ENCODE measurements around the gene CAV1.

Gene CAV1

DNA sequence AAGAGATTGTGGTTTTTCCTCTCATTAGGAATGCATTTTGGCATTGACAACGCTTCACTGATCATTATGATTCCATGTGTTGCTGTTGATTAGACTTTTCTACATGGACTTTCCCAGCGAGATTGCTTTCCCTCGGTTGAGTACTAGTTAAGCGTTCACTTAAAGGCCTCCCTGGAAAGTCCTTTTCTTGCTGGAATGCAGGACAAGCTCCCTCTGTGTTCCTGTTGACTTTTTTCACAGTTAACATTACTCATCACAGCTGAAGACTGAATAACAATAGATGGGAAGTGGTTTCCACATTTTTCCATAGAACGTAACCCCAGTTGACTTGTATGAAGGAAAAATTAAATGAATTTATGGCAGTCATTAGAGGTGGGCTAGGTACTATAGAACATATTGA is 2.6 kb upstream of the CAV1 start:
- Histone ChIP-seq H3K4me1 (ENCODE audit: control insufficient read depth, insufficient read depth, low read depth, low read length) (peaks cover 8% of the 10 kb centered on the region), H3K4me3 (ENCODE audit: insufficient read depth in 1 of 2, low read depth in 1 of 2, low read length in 2 of 2) (no peak overlapping the region), H3K4ac (ENCODE audit: low read depth in 1 of 2, low read length in 2 of 2) (no peak overlapping the region), H4K91ac (ENCODE audit: low read length) (no peak overlapping the region), H3K27ac (ENCODE audit: low read length, poor library complexity, severe bottlenecking) (peak overlapping the region; percentile 96), H3K36me3 (ENCODE audit: control insufficient read depth in 1 of 2, insufficient read depth in 2 of 2, low read depth in 1 of 2, low read length in 2 of 2) (peaks cover 0 to 9% of the 10 kb centered on the region in 2 experiments), H3K18ac (ENCODE audit: low read depth in 1 of 2, low read length in 2 of 2) (peak overlapping the region in 1 of 2 experiments; percentile 59), H2BK120ac (ENCODE audit: low read depth, low read length) (no peak overlapping the region), H3K79me1 (replicated peaks; ENCODE audit: low read length, poor library complexity, severe bottlenecking) (no peaks in the 10 kb centered on the region), H4K8ac (ENCODE audit: low read length) (no peak overlapping the region), H2BK15ac (ENCODE audit: low read depth, poor library complexity, severe bottlenecking) (no peak overlapping the region), H3K4me2 (ENCODE audit: low read length, poor library complexity, severe bottlenecking) (no peak overlapping the region), H3K23ac (ENCODE audit: low read length in 2 of 2) (no peak overlapping the region), H3K9ac (ENCODE audit: low read length) (peak overlapping the region; percentile 39), H2AK5ac (ENCODE audit: low read length, severe bottlenecking) (no peak overlapping the region), H3K27me3 (ENCODE audit: control insufficient read depth in 1 of 2, insufficient read depth in 1 of 2, low read length in 2 of 2) (no peaks in the 10 kb centered on the region), H2BK12ac (ENCODE audit: low read length in 2 of 2) (no peak overlapping the region), H3K14ac (ENCODE audit: low read length in 2 of 2) (no peak overlapping the region), H3K9me3 (ENCODE audit: control insufficient read depth, low read length) (no peaks in the 10 kb centered on the region), H2BK5ac (ENCODE audit: low read depth, low read length, poor library complexity, severe bottlenecking) (no peak overlapping the region), H2AFZ (ENCODE audit: low read depth, low read length) (no peak overlapping the region)
- 8% methylated on average over 5 of the region's 5 CpGs for whole genome bisulfite sequencing
- DNase-seq, result peak; percentile 79

DNA sequence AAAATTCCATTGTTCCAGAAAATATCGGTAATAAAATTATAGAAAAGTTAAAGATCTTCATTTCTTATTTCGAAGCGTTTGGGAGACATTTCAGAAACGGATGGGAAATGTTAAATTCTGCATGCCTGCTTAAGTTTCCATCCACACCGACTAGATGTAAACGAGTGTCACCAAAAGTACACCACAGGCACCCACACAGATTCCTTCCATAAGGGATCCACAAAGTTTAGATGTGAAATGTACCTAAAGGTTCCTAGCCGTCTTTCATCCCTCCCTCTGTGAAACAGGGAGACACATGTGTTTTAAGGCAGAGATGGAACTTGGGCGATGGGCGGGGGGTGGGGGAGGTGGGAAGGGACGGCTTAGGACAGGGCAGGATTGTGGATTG is 621 bp upstream of the CAV1 start:
- Histone ChIP-seq H3K23ac (ENCODE audit: low read length in 2 of 2) (no peak overlapping the region), H3K4me1 (ENCODE audit: control insufficient read depth, insufficient read depth, low read depth, low read length) (peaks cover 8% of the 10 kb centered on the region), H3K9me3 (ENCODE audit: control insufficient read depth, low read length) (no peaks in the 10 kb centered on the region), H3K4ac (ENCODE audit: low read depth in 1 of 2, low read length in 2 of 2) (no peak overlapping the region), H2BK5ac (ENCODE audit: low read depth, low read length, poor library complexity, severe bottlenecking) (no peak overlapping the region), H3K14ac (ENCODE audit: low read length in 2 of 2) (no peak overlapping the region), H2BK12ac (ENCODE audit: low read length in 2 of 2) (peak overlapping the region in 1 of 2 experiments; percentile 90), H4K8ac (ENCODE audit: low read length) (no peak overlapping the region), H2BK120ac (ENCODE audit: low read depth, low read length) (no peak overlapping the region), H3K18ac (ENCODE audit: low read depth in 1 of 2, low read length in 2 of 2) (no peak overlapping the region), H4K91ac (ENCODE audit: low read length) (no peak overlapping the region), H3K27me3 (ENCODE audit: control insufficient read depth in 1 of 2, insufficient read depth in 1 of 2, low read length in 2 of 2) (no peaks in the 10 kb centered on the region), H2AK5ac (ENCODE audit: low read length, severe bottlenecking) (no peak overlapping the region), H3K9ac (ENCODE audit: low read length) (peak overlapping the region; percentile 90), H3K36me3 (ENCODE audit: control insufficient read depth in 1 of 2, insufficient read depth in 2 of 2, low read depth in 1 of 2, low read length in 2 of 2) (peaks cover 0 to 24% of the 10 kb centered on the region in 2 experiments), H3K27ac (ENCODE audit: low read length, poor library complexity, severe bottlenecking) (peak overlapping the region; percentile 77), H2BK15ac (ENCODE audit: low read depth, poor library complexity, severe bottlenecking) (no peak overlapping the region), H3K79me1 (replicated peaks; ENCODE audit: low read length, poor library complexity, severe bottlenecking) (no peaks in the 10 kb centered on the region), H3K4me3 (ENCODE audit: insufficient read depth in 1 of 2, low read depth in 1 of 2, low read length in 2 of 2) (peak overlapping the region in 1 of 2 experiments; percentile 66), H2AFZ (ENCODE audit: low read depth, low read length) (no peak overlapping the region), H3K4me2 (ENCODE audit: low read length, poor library complexity, severe bottlenecking) (no peak overlapping the region)
- DNase-seq, result no peak
- 7% methylated on average over 3 of the region's 10 CpGs for WGBS

DNA sequence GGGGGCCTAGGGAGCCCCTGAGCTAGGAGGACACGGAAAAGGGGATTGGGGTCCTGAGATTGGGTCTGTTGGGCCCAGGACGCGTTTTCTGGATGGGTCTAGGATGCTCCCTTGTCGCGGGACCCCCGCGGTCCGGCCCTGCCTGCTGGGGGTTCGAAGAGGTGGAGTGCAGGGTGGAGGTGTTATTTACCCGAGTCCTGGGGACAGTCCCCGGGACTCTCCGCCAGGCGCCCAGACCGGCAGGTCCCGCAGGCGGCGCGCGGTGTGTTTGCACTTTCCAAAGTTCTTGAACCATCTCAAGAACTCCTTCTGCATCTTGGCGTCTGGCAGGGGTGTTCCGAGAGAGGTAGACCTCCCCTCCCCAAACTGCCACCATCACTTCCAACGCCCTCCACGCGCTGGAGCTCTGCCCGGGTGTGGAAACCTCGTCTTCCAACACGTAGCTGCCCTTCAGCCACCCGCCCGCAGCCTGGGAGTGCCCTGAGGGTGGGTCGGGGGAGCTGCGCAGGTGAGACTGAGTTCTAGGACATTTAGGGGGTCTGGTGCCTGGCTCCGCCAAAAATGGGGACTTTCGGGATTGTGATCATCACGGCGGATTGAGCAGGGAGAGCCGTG is 569 bp downstream of the CAV1 start:
- H3K27me3 ChIP-seq (ENCODE audit: control insufficient read depth in 1 of 2, insufficient read depth in 1 of 2, low read length in 2 of 2), result no peaks in the 10 kb centered on the region
- peak overlapping the region; percentile 99 for H3K9ac ChIP-seq (ENCODE audit: low read length)
- H2BK12ac ChIP-seq (ENCODE audit: low read length in 2 of 2), result peak overlapping the region; percentile 91 to 94
- H3K79me1 ChIP-seq (replicated peaks; ENCODE audit: low read length, poor library complexity, severe bottlenecking), result no peaks in the 10 kb centered on the region
- peak overlapping the region; percentile 81 to 98 for H3K4me3 ChIP-seq (ENCODE audit: insufficient read depth in 1 of 2, low read depth in 1 of 2, low read length in 2 of 2)
- peak overlapping the region; percentile 93 for H2AFZ ChIP-seq (ENCODE audit: low read depth, low read length)
- H2BK120ac ChIP-seq (ENCODE audit: low read depth, low read length), result peak overlapping the region; percentile 96
- peak overlapping the region; percentile 96 for H4K91ac ChIP-seq (ENCODE audit: low read length)
- peak overlapping the region; percentile 51 to 98 for H3K23ac ChIP-seq (ENCODE audit: low read length in 2 of 2)
- H4K8ac ChIP-seq (ENCODE audit: low read length), result peak overlapping the region; percentile 90
- WGBS, result under 1% methylated on average over 31 of the region's 36 CpGs
- H3K18ac ChIP-seq (ENCODE audit: low read depth in 1 of 2, low read length in 2 of 2), result peak overlapping the region; percentile 91 to 97
- H2BK15ac ChIP-seq (ENCODE audit: low read depth, poor library complexity, severe bottlenecking), result peak overlapping the region; percentile 96
- H2BK5ac ChIP-seq (ENCODE audit: low read depth, low read length, poor library complexity, severe bottlenecking), result peak overlapping the region; percentile 80
- H3K36me3 ChIP-seq (ENCODE audit: control insufficient read depth in 1 of 2, insufficient read depth in 2 of 2, low read depth in 1 of 2, low read length in 2 of 2), result peaks cover 0 to 36% of the 10 kb centered on the region in 2 experiments
- peak overlapping the region; percentile 21 for H2AK5ac ChIP-seq (ENCODE audit: low read length, severe bottlenecking)
- no peaks in the 10 kb centered on the region for H3K9me3 ChIP-seq (ENCODE audit: control insufficient read depth, low read length)
- H3K27ac ChIP-seq (ENCODE audit: low read length, poor library complexity, severe bottlenecking), result peak overlapping the region; percentile 96
- peak overlapping the region; percentile 83 for H3K4me2 ChIP-seq (ENCODE audit: low read length, poor library complexity, severe bottlenecking)
- H3K4me1 ChIP-seq (ENCODE audit: control insufficient read depth, insufficient read depth, low read depth, low read length), result peaks cover 8% of the 10 kb centered on the region
- peak overlapping the region; percentile 19 to 88 for H3K14ac ChIP-seq (ENCODE audit: low read length in 2 of 2)
- DNase-seq, result peak; percentile 41
- peak overlapping the region; percentile 89 to 96 for H3K4ac ChIP-seq (ENCODE audit: low read depth in 1 of 2, low read length in 2 of 2)

DNA sequence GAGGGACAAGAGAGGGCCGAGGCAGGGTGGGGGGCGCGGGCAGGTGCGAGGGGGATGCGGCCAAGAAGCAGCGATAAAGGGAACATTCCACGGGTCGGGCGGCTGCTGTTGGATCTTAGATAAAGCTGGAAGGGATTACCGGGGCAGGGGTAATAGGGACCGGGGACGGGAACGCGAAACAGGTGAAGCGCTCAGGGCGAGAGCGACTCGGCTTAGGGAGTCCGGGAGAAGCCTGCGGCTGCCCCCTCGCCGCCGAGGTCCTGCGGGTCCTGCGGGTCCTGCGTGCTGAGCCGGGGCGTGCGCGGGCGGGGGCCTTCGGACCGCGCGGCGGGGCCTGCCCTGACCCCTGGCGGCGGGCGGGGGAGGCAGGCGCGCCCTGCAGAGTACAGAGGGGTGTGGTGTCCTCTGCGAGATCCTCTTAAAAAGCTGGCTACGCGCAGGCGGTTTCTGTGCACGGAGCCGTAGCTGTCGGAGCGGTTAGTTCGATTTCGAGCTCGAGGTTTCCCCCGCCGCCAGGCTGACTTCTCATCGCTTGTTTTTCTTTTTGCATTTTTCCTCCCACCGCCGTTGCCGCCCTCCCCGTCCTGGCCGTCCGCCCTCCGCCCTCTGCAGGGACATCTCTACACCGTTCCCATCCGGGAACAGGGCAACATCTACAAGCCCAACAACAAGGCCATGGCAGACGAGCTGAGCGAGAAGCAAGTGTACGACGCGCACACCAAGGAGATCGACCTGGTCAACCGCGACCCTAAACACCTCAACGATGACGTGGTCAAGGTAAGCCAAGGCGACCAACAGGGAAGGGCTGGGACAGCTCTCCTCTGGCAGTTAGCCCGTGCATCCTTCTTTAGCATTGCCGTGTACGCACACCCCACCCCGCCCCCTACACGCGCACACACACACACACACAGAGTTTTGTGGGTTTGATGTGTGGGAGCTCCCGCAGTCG is 1.4 kb downstream of the CAV1 start:
- Histone ChIP-seq H2BK15ac (ENCODE audit: low read depth, poor library complexity, severe bottlenecking) (peak overlapping the region; percentile 96), H3K23ac (ENCODE audit: low read length in 2 of 2) (peak overlapping the region in 1 of 2 experiments; percentile 98), H3K27ac (ENCODE audit: low read length, poor library complexity, severe bottlenecking) (peak overlapping the region; percentile 96), H3K14ac (ENCODE audit: low read length in 2 of 2) (peak overlapping the region; percentile 19 to 99), H2BK12ac (ENCODE audit: low read length in 2 of 2) (peak overlapping the region; percentile 94 to 99), H3K27me3 (ENCODE audit: control insufficient read depth in 1 of 2, insufficient read depth in 1 of 2, low read length in 2 of 2) (no peaks in the 10 kb centered on the region), H3K18ac (ENCODE audit: low read depth in 1 of 2, low read length in 2 of 2) (peak overlapping the region; percentile 91 to 97), H2AFZ (ENCODE audit: low read depth, low read length) (peak overlapping the region; percentile 57), H4K91ac (ENCODE audit: low read length) (peak overlapping the region; percentile 96), H3K4ac (ENCODE audit: low read depth in 1 of 2, low read length in 2 of 2) (peak overlapping the region; percentile 90 to 96), H3K36me3 (ENCODE audit: control insufficient read depth in 1 of 2, insufficient read depth in 2 of 2, low read depth in 1 of 2, low read length in 2 of 2) (peaks cover 0 to 44% of the 10 kb centered on the region in 2 experiments), H3K79me1 (replicated peaks; ENCODE audit: low read length, poor library complexity, severe bottlenecking) (no peaks in the 10 kb centered on the region), H3K9ac (ENCODE audit: low read length) (peak overlapping the region; percentile 99), H2AK5ac (ENCODE audit: low read length, severe bottlenecking) (peak overlapping the region; percentile 21), H3K9me3 (ENCODE audit: control insufficient read depth, low read length) (no peaks in the 10 kb centered on the region), H3K4me1 (ENCODE audit: control insufficient read depth, insufficient read depth, low read depth, low read length) (peaks cover 8% of the 10 kb centered on the region), H3K4me2 (ENCODE audit: low read length, poor library complexity, severe bottlenecking) (peak overlapping the region; percentile 83), H3K4me3 (ENCODE audit: insufficient read depth in 1 of 2, low read depth in 1 of 2, low read length in 2 of 2) (peak overlapping the region; percentile 81 to 98), H2BK120ac (ENCODE audit: low read depth, low read length) (peak overlapping the region; percentile 96), H2BK5ac (ENCODE audit: low read depth, low read length, poor library complexity, severe bottlenecking) (peak overlapping the region; percentile 80), H4K8ac (ENCODE audit: low read length) (peak overlapping the region; percentile 90)
- WGBS, result under 1% methylated on average over 78 of the region's 83 CpGs
- DNase-seq, result peak; percentile 87

Measured in mesenchymal stem cell (in vitro differentiated cells and primary cell).